Measurements from ENCODE around the gene C1QA. TPM values are rescaled to one million over a fixed set of nuclear protein-coding genes. Genes with fewer than 3 reads are reported as not detected.

C1QA gene
- total and polyA plus RNA-seq, 2 of the 13 experiments (the other 11 are each of a cell fraction or from before 2014, with no cell fraction given), result not detected

GRCh38 chr1:22685591-22686059, 49.2 kb downstream of the C1QA start:
- H3K9ac ChIP-seq (ENCODE audit: insufficient read depth, low read depth, low read length), result no peak overlapping the region
- ATAC-seq (no peak), FAIRE-seq (no peak), DNase-seq (ENCODE audit: low spot score) (no peak)
- H2AFZ ChIP-seq (ENCODE audit: low read length), result no peak overlapping the region
- POLR2A ChIA-PET, result no interaction called here
- H3K4me2 ChIP-seq (ENCODE audit: low read depth, low read length), result no peak overlapping the region
- H3K4me3 ChIP-seq (replicated peaks in 1 of 3; ENCODE audit: insufficient read depth in 1 of 3, low read depth in 2 of 3, low read length in 3 of 3), result no peak overlapping the region
- intact Hi-C loops (cut with micrococcal nuclease; ENCODE audit: unreplicated experiment) (no loop called here), in situ Hi-C loops (cut with HindIII; ENCODE audit: extremely low pct_ligation_motif_present, low pct_unique_long_range_greater_than_20kb) (no loop called here)
- no peaks in the 10 kb centered on the region for H3K79me2 ChIP-seq (ENCODE audit: insufficient read depth, low read length)
- 50% methylated on average over 10 of the region's 10 CpGs for WGBS (ENCODE audit: low lambda C conversion rate)
- H4K20me1 ChIP-seq (ENCODE audit: insufficient read depth, low read length), result no peaks in the 10 kb centered on the region
- TF ChIP-seq HMGXB3 (CRISPR knock-in tag; IDR thresholded peaks at IDR 0.05; ENCODE audit: borderline replicate concordance) (no peak), CERS6 (CRISPR knock-in tag; IDR thresholded peaks at IDR 0.05) (no peak), TP53 (CRISPR knock-in tag; conservative IDR thresholded peaks at IDR 0.05) (no peak), GTF2F1 (IDR thresholded peaks at IDR 0.05; ENCODE audit: low read length) (no peak), MYNN (CRISPR knock-in tag; IDR thresholded peaks at IDR 0.05; ENCODE audit: low read depth) (no peak), SIN3B (IDR thresholded peaks at IDR 0.05; ENCODE audit: low read length) (no peak), NR2F6 (IDR thresholded peaks at IDR 0.05) (no peak), NR2F6 (CRISPR knock-in tag; IDR thresholded peaks at IDR 0.05) (no peak), ARHGAP35 (CRISPR knock-in tag; IDR thresholded peaks at IDR 0.05; ENCODE audit: borderline replicate concordance) (no peak), ZNF576 (CRISPR knock-in tag; IDR thresholded peaks at IDR 0.05) (no peak)
- no TSS peak for BruUV-seq (replicated peaks)
- H3K27ac ChIP-seq (ENCODE audit: extremely low read length, insufficient read depth, low read length), result no peak overlapping the region
- 0 out of 2 replicates have a peak, but pooled peaks cover 1% of the 10 kb centered on the region for H3K4me1 ChIP-seq (ENCODE audit: insufficient read depth, low read length)
- H3K36me3 ChIP-seq (replicated peaks in 1 of 2; ENCODE audit: control insufficient read depth in 1 of 2, insufficient read depth in 2 of 2, low read length in 2 of 2), result no peaks in the 10 kb centered on the region
- CTCF ChIA-PET (ENCODE audit: low intra/inter-chr PET ratio, low total read pairs), result no interaction called here
- no peaks in the 10 kb centered on the region for H3K9me3 ChIP-seq (ENCODE audit: low read length)
- H3K27me3 ChIP-seq (ENCODE audit: control insufficient read depth in 1 of 2, insufficient read depth in 2 of 2, low read length in 2 of 2), result peaks cover 0 to 10% of the 10 kb centered on the region in 2 experiments; a peak in 1 of 5 replicates

Data from HepG2 (cell line).